Measurements from ENCODE around the gene TPX2.

DNA sequence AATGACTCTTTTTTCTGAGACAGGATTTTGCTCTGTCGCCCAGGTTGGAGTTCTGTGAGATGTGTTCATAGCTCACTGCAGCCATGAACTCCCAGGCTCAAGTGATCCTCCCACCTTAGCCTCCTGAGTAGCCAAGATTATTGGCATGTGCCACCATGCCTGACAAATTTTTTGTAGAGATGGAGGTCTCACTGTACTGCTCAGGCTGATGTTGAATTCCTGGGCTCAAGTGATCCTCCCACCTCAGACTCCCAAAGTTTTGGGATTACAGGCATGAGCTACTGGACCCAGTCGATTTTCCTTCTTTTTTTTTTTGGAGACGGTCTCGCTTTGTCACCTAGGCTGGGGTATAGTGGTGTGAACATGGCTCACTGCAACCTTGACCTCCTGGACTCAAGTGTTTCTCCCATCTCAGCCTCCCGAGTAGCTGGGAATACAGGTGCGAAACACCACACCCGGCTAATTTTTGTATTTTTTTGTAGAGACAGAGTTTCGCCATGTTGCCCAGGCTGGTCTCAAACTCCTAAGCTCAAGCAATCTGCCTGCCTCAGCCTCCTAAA, 40.8 kb upstream of the TPX2 start:
- TF ChIP-seq BHLHE40 (IDR thresholded peaks at IDR 0.05; ENCODE audit: low read depth, low read length) (no peak), POLR2A (IDR thresholded peaks at IDR 0.05; ENCODE audit: low read length) (no peak)
